ENCODE data around the gene HS3ST6.
"Not testable (repeated sequence)": the region's sequence is repeated elsewhere in the genome, so short reads cannot be mapped to it uniquely, and the experiment has no call there.

The HS3ST6 gene

DNA sequence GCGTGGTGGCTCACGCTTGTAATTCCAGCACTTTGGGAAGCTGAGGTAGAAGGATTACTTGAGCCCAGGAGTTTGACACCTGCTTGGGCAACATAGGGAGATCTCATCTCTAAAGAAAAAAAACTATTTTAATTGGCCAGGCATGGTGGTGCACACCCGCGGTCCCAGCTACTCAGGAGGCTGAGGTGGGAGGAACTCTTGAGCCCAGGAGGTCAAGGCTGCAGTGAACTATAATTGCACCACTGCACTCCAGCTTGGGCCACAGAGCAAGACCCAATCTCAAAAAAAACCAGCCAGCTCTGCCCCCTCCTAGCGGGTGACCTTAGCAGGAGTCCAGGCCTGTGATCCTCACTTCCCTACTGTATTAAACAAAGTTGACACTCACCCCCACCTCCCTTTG is 5.9 kb upstream of the HS3ST6 start:
- DNase-seq: no peak

DNA sequence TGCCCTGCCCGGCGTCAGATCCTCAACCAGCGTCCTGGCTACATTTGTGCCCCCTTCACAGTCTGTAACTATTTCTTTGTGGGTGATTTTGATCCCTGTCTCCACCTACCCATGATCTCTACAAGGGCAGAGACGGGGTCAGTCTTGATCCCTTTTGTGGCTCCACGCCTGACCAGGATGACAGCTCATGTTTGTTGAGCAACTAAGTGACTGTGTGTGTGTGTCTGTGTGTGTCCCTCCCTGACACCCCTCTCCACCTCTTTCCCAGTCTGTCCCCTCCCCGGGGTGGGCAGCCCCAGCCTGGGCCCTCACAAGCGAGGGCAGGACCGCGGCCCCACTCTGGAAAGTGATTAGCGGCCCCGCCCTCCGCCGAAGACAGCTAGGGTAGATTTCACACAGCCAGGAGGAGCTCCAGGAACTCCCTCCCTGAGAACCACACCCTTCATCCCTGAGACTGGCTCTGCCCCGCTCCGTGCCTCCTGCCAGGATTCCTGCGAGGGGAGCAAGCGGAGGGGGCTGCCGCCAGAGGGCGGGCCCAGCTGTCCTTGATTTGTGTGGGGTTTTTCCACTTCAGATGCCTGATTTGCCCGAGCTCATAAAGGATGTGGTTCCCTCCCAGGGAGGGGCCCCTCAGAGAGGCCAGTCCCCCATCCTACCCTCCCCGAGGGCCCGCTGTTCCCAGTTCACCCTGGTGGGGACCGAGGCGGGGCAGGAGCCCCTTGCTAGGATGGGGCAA is 5.3 kb upstream of the HS3ST6 start:
- no peak for DNase-seq

DNA sequence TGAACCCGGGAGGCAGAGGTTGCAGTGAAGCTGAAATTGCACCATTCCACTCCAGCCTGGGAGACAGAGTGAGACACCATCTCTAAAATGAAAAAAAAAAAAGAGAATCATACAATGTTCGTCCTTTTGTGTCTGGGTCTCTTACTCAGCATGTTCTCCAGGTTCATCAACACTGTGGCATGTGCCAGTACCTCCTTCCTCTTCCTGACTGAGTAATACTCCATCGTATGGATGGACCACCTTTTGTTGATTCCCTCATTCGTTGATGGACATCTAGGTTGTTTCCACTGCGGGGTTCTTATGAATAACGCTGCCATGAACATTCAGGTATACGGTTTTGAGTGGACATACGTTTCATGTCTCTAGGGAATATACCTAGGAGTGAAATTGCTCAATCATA is 4.1 kb upstream of the HS3ST6 start:
- DNase-seq: no peak

DNA sequence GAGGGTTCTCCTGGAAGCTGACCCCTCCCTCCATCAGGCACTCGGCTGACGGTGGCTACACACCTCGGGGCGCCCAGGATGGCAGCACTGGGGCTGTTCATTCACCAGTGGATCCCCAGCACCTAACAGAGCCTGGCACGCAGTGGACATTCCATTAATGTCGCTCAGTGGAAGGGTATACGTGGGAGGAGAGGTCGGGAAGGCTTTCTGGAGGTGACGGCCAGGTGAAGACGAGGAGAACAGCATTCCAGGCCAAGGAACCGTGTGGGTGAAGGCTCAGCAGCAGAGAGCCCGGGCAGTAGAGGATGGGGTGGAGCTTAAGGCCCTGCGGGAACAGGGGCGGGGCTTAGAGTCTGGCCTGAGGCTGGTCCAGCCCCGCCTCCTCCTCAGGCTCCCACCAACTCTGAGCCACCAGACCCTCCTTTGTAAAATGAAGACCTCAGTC is 2.5 kb upstream of the HS3ST6 start:
- DNase-seq: no peak

DNA sequence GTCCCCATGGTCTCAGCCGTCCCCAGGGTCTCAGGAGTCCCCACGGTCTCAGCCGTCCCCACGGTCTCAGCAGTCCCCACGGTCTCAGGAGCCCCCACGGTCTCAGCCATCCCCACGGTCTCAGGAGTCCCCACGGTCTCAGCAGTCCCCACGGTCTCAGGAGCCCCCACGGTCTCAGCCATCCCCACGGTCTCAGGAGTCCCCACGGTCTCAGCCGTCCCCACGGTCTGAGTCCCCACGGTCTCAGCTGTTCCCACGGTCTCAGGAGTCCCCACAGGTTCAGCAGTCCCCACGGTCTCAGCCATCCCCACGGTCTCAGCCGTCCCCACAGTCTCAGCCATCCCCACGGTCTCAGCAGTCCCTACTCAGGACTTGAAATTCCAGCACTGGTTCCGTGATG is 1.9 kb upstream of the HS3ST6 start:
- not testable (repeated sequence) for DNase-seq

DNA sequence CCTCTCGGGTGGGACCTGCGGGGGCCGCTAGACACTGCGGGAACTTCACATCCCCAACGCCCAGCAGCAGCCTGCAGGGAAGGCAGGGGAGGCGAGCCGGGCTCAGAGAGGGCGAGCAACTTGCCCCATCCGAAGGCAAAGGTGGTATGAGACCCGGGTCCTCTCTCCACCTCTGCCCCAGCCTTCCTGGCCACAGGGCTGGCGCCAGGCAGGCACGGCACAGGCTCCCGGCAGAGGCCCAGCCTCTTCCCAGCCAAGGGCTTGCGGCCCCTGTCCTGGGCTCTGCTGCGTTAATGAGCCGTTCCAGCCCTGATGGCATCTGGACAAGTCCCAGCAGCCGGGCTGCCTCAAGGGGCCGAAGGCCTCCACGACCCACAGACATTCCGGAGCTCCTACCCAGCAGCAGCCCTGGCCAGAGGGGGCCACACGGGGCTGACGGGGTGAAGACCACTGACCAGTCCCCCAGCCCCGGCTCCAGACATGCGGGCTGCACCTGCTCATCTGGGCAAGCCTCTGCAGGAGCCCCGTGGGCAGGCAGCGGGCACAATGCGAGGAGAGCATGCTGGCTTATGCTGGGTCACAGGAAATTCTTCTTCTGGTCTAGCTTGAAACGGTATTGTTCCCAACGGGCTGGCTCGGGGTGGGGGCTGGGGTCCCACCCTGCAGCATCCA is 1.2 kb upstream of the HS3ST6 start:
- no peak for DNase-seq

DNA sequence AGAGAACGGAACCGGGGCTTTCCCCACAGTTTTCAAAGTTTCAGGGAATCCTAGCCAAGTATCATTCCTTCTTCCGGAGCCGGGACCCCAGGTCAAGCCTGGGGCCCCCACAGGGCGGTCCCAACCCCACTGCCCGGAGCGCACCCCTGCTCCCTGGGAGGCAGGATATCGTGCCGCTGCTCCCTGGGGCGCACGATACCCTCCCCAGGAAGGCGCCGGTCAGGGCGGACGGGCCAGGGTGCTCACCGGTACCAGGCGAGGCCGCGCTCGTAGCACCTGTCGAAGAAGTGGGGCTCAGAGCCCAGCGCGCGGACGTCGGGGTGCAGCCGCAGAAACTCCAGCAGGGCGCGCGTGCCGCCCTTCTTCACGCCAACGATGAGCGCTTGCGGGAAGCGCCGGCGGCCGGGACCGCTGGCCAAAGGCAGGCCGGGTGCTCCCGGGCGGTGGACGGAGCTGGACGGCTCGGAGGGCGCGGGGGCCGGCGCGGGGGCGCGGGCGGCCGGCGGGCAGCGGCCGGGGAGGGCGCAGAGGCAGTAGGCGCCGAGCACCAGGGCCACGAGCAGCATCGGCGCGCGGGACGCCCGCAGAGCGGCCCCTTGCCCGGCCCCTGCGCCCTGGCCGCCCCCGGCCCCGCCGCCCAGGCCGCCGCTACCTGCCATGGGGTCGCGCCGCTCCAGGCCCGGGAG is 407 bp downstream of the HS3ST6 start:
- DNase-seq: no peak

DNA sequence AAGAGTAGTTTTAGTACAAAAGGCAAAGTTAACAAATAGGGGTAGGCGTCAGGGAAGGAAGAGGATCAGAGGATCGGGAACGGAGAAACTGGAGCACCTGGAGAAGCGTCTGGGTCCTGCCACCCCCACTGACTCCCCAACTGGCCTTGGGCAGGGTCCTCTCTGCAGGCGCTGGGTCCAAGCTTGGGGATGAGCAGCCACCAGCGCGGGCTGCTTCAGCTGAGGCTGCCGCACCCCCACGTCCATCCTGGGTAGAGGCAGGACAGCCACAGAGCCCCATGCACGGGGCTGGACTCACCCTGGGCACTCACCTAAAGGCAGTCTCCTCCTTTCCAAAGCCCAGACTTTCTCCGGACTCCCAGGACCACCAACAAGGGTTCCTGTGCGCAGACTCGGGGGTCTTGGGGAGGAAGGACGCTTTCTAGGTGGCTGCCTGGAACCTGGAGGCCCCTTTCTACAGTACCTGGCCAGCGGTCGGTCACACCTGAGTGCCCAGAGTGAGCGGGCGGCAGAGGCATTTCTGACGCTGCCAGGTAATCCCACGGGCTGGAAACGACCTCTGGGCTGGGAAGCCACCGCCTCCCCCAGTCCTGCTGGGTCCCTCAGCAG is 1.1 kb downstream of the HS3ST6 start:
- no peak for DNase-seq

DNA sequence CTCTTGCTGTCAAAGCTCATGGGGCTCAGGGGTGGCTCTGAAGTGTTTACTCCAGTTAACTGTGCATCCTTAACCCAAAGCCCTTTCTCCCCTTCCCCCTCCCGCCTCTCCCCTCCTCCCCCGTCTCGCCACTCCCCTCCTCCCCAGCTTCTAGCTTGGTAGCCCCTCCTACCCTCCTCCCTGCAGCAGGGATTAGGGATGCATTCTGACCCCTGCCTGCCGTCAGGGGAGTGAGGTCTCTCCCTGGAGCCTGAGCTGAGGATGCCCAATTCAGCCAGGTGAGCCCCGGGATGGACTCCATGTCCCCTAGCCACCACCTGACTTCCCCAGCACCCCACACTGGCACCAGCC is 1.6 kb downstream of the HS3ST6 start:
- no peak for DNase-seq

DNA sequence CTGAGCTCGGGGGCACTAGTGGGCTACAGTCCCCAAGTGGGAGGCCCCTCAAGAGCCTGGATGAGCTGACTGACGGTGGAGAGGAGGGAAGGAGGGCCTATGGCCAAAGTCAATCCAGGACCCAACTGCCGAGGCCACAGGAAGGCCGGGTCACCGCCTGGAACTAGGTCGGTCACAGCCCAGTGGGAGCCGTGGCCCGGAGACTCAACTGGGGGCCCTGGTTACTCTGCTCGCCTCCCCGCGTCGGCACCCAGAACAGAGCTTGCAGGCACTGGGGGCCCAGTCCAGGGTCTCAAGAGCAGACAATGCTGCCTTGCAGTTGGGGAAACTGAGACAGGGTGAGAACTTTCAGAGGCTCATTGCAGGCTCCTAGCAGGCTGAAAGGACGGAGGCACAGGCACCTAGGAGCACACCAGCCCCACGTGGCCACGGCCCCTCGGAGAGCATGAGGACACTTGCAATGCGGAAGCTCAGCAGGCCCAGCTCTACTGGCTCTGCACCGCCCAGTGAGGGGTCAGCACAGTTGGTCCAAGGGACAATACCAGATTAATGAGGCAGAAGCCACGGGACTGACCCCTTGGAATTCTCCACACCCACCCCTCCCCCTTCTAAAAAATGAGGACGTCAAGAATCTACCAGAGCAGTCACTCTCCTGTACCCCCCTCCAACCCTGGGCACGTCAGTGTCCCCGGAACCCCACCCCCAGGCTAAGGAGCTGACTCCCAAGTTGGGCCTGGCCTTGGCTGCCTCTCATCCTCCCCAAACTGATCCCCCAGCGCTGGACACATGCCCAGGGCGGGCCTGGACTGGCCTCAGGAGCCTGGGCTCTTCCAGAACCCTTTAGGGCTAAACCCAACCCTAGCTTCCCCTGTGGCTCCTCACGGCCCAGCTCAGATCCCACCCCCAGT is 2.2 kb downstream of the HS3ST6 start:
- no peak for DNase-seq

DNA sequence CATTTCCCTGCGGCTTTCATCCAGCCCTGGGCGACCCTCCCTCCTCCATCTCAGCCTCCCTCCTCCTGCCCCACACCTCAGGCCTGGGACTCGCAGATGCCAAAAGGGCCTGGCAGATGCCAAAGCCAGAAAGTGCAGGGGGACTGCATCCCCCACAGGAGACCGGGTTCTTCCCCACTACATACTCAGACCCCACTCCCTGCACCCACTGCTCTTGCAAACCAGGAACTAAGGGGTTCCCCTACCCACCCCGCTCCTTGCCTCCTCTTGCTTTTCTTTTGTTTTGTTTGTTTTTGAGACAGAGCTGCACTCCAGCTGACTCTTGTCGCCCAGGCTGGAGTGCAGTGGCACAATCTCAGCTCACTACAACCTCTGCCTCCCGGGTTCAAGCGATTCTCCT is 3.2 kb downstream of the HS3ST6 start:
- DNase-seq: no peak

DNA sequence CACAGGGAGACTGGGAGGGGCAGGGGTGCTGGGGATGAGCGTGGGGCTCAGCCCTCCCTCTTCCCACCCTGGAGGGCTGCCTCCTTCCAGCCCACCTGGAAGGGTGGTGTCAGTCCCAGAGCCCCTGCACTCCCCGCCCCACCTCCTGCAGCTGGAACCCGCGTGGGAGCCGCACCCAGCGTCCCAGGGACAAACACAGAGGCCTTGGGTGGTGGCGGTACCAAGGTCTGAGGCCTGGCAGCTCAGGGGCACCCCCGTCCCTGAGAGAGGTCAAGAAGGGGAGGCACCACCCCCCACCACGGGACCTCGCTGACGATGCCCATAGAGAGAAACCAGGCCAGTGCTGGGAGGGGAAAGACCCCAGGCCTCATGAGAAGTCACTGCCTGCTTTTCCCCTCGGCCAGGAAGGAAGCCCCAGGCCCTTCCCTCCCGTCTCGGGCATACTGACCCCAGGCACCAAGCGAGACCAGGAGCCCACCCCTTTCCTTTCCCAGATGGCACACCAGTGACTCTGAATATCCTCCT is 4.1 kb downstream of the HS3ST6 start:
- DNase-seq: no peak

DNA sequence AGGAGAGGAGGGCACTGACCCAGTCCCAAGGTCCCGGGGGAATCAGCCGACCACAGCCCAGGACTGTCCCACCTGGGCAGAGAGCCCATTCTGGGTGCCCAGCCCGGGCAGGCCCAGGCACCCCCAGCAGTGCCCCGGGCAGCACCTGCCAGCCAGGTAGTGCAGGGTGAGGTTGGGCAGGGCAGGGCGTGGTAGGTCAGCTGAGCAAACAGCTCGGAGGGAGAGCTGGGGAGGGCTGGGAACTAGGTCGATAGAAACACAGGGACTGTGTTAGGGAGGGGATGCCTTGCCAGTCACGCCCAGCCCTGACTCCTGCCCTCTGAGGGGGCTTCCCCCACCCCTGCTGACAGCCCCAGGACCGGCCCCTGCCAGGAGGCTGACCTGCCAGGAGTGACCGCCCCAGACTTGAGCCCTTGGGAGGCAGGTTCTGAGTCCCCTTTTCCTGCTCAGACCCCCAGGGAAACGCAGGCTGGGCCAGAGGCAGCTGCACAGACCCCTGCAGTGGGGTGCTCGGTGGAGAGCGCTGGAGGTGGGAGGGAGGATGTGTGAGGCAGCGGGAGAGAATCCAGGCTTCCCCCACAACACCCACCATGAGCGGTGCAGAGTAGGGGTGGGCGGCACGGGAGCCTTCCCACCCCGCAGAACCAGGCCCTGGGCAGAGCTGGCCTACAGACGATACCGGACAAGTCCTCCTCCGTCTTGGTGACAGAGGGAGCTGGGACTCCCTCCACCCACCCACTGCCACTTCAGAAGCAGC is 4.7 kb downstream of the HS3ST6 start:
- no peak for DNase-seq

DNA sequence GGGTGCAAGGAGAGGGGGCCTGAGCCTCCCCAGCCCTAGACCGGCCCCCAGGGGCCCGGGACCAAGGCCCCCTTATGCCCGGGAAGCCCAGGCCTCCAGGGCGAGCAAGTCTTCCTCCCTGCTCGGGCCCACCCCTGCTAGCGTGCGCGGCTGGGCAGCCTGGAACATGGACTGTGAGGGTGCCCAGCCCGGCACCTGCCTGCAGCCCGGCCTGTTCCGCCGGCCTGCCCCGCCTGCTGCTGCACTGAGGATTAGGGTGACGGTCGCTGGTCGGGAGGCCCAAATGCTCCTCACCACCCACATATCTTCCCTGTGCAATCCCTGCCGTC is 6.0 kb downstream of the HS3ST6 start:
- DNase-seq: no peak

DNA sequence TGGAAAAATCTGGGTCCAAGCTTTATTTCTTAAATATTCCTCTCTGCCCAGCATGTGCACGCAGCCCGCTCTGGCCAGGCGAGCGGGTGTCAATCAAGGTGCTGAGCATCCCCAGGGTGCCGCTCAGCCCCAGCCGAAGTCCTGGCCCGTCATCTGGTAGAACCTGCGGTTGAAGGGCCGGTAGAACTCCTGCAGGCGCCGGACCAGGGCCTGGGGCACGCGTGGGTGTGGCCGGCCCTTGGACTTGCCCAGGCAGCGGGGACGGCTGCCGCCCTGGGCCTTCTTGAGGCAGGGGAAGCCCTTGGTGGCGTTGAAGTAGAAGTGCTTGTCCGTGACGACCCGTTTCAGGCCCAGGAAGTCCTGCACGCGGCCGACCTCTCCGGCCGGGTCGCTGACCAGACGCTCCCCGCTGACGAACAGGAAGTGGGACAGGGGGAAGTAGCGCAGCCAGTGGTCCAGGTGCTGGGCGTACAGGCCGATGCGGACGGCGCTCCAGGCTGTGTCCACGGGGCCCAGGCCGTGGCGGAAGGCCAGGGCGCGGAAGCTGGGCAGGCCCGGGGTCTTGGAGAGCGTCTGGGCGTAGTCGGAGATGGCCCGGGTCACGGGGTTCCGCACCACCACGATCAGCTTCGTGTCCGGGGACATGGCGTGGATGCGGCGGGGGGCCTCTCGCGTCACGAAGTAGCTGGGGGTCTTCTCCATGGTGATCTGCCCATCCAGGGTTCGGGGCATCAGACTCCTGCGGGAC is 6.6 kb downstream of the HS3ST6 start:
- no peak for DNase-seq

DNA sequence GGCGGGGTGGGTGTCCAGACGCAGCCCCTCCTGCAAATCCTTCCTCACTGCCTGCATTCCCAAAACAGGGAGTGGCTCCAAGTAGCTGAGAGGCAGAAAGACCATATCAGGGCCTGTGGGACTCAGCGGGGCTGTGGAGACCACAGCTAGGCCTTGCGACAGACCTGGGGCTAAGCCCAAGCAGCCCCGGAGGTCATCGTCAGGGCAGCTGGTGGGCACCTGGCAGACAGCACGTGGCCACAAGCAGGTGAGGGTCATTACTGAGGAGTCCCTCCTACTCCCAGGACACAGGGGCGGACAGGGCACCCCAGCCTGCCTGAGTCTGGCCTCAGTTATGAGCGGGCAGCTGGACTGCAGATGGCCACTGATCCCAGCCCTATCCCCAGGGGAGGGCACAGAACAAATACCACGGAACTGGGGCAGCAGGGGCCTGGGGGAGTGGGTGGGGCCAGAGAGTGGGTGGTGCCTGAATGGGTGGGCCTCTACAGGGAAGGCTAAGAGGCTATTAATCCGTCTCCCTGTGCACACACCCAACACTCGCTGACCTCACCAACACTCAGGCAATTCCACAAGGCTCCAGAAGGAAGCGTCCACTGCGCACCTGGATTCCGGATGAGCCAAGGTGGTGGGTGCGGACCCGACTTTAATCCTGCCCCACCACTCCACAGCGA is 8.5 kb downstream of the HS3ST6 start:
- no peak for DNase-seq

DNA sequence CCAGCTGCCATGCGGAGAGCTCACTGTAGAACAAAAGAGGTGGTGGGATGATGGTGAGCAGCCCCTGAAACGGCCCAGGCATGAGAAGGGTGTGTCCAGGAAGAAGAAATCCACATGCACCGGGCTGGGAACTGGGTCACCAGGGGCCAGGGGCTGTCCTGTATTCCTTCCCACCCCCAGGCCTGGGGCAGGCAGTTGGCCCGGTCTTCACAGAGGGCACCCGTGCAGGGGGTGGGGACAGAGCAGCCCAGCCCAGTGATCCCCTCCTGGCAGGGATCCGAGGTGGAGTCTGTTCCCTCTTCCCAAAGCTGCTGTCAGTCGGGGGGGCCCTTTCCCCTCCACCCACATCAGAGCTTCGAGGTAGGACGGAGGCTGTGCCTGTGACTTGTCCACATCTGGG is 9.2 kb downstream of the HS3ST6 start:
- DNase-seq: no peak

DNA sequence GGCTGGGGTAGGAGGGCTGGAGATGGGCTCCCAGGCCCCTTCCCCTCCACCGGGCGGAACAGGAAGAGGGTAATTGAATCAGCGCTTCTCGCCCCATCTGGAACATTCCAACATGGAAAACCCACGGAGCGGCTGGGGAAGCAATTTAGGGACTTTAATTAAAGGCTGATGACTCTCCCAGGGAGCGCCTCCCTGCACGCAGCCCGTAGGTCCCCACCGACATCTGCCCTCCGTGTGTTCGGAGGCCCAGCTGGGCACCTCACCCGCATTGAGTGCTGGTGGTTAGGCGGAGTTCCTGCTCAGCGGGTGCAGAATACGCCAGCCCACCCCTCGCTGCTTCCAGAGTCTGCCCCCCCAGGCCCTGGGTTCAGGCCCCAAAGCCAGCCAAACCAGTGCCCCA is 10.0 kb downstream of the HS3ST6 start:
- DNase-seq: no peak

DNA sequence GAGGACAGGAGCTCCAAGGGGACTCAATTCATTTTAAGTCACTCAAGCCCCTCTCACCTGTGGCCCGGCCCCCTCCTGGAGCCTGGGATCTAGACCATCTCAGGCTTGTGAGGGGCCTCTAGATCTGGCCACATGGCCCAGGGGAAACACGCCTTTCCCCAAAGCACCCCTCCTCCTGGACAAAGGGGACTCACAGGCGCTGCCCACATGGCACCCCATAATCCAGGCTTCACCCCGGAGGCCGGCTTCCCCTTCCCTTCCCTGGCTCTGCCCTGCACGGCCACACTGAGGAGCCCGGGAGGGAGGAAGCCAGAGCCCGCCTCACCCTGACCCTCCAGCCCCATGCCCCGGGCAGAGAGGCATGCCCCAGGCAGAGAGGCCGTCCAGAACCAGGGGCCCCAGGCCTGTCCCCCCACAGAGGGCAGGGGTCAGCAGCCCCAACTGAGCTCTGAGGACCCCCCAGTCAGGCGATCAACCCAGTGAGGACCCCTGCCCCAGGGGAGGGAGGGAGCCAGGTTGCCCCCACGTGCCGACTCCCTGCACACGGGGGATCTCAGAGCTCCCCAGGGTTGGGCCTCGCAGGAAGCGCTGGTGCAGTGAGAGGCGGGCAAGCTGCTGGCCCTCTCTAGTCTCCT is 10.9 kb downstream of the HS3ST6 start:
- no peak for DNase-seq

DNA sequence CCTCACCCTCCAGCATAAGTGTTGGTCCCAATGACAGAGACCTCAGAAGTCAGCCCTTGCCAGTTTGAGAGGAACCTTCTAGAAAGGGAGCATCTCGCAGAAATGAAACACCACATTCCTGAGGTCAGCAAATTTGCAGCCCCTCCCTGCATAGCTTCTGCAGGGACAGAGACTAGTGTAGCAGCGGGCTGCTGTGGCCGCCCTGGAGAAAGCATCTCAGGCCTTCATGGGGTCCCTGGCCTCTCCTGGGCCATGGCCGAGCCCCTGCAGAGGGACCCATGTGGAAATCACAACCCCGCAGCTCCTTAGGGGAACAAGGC is 11.4 kb downstream of the HS3ST6 start:
- no peak for DNase-seq
